ENCODE data around the gene LSM4.

DNA sequence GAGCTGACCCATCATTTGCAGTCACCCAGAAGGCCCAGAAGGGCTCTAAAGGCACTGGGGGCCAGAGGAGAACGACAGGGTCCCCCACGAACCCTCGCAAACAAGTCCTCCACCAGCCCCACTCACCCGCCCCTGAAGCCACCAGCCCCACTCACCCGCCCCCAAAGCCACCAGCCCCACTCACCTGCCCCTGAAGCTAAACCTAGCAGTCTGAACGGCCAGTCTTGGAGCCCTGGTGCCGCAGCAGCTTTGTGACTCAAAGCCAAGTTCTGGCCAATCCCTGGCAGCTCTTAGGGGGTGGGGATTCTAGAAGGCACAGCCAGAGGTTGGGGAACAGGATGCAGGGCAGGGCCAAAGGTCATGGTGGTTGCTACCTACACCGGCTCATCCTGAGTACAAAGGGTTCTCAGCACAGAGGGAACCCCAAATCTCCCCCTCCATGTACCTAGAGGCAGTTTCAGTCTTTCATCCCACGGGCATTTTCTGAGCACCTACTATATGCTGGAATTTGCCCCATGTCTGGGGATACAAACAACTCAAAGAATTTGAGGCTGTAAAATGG lies 48.6 kb downstream of the LSM4 start, which contains the start of gene IQCN:
- TF ChIP-seq, protein P1, sequence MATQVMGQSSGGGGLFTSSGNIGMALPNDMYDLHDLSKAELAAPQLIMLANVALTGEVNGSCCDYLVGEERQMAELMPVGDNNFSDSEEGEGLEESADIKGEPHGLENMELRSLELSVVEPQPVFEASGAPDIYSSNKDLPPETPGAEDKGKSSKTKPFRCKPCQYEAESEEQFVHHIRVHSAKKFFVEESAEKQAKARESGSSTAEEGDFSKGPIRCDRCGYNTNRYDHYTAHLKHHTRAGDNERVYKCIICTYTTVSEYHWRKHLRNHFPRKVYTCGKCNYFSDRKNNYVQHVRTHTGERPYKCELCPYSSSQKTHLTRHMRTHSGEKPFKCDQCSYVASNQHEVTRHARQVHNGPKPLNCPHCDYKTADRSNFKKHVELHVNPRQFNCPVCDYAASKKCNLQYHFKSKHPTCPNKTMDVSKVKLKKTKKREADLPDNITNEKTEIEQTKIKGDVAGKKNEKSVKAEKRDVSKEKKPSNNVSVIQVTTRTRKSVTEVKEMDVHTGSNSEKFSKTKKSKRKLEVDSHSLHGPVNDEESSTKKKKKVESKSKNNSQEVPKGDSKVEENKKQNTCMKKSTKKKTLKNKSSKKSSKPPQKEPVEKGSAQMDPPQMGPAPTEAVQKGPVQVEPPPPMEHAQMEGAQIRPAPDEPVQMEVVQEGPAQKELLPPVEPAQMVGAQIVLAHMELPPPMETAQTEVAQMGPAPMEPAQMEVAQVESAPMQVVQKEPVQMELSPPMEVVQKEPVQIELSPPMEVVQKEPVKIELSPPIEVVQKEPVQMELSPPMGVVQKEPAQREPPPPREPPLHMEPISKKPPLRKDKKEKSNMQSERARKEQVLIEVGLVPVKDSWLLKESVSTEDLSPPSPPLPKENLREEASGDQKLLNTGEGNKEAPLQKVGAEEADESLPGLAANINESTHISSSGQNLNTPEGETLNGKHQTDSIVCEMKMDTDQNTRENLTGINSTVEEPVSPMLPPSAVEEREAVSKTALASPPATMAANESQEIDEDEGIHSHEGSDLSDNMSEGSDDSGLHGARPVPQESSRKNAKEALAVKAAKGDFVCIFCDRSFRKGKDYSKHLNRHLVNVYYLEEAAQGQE (IDR thresholded peaks at IDR 0.05; ENCODE audit: unreplicated experiment): no peak
- TF ChIP-seq CTCF (conservative IDR thresholded peaks at IDR 0.05; ENCODE audit: low read depth in 2 of 2) (no peak), EZH2 (IDR thresholded peaks at IDR 0.05; ENCODE audit: low read depth, unreplicated experiment) (no peak), POLR2AphosphoS5 (IDR thresholded peaks at IDR 0.05; ENCODE audit: low read depth) (no peak), CREB1 (CRISPR knock-in tag; IDR thresholded peaks at IDR 0.05; ENCODE audit: low read depth) (no peak), ETS1 (IDR thresholded peaks at IDR 0.05) (no peak), EZH2phosphoT487 (IDR thresholded peaks at IDR 0.05; ENCODE audit: unreplicated experiment) (no peak), JUNB (IDR thresholded peaks at IDR 0.05; ENCODE audit: unreplicated experiment) (no peak), NANOG (IDR thresholded peaks at IDR 0.05; ENCODE audit: borderline replicate concordance) (no peak), STAT1 (IDR thresholded peaks at IDR 0.05; ENCODE audit: unreplicated experiment) (no peak)

Measured in GM23338 (cell line).